Neural crest cell (in vitro differentiated cells): Measurements from ENCODE around the gene WDR47. TPM values are rescaled to one million over a fixed set of nuclear protein-coding genes. Genes with fewer than 3 reads are reported as not detected.

Source experiments
- DNase-seq: peaks from one replicate; pipeline ENCODE4 v3.0.0; 2021; ENCODE audit warnings: low read depth, mixed read lengths, low spot score
- H3K27ac Mint-ChIP-seq: one replicate; pipeline ENCODE4 v1.8.0; 2021; ENCODE audit warnings: mild to moderate bottlenecking, mixed read lengths; ENCODE audit not compliant: unreplicated experiment
- H3K27me3 Mint-ChIP-seq: 2 replicates; pipeline ENCODE4 v1.8.0; 2021; ENCODE audit warnings: low read depth, mild to moderate bottlenecking, mixed read lengths
- H3K36me3 Mint-ChIP-seq: 2 replicates; pipeline ENCODE4 v1.8.0; 2021; ENCODE audit warnings: low read depth, mild to moderate bottlenecking, mixed read lengths
- H3K4me1 Mint-ChIP-seq: 2 replicates; pipeline ENCODE4 v1.8.0; 2021; ENCODE audit warnings: mixed read lengths
- H3K4me3 Mint-ChIP-seq: one replicate; pipeline ENCODE4 v1.8.0; 2021; ENCODE audit warnings: mild to moderate bottlenecking, mixed read lengths
- H3K9me3 Mint-ChIP-seq: 2 replicates; pipeline ENCODE4 v1.8.0; 2021; ENCODE audit warnings: mixed read lengths
- total RNA-seq: library from RNA; stranded (reverse); gene quantifications from 2 replicates; pipeline ENCODE4 v1.2.1, GENCODE V29; 2021
- TF ChIP-seq, protein P1 (sequence below): fragments of 200-600 bp; sonication (generic); conservative IDR thresholded peaks from 2 replicates; pipeline ENCODE4 v1.5.0; 2021; ENCODE audit warnings: antibody characterized with exemption, mild to moderate bottlenecking

WDR47 gene
- total RNA-seq, 1 donor from 2014 or later: 18.0 TPM

DNA sequence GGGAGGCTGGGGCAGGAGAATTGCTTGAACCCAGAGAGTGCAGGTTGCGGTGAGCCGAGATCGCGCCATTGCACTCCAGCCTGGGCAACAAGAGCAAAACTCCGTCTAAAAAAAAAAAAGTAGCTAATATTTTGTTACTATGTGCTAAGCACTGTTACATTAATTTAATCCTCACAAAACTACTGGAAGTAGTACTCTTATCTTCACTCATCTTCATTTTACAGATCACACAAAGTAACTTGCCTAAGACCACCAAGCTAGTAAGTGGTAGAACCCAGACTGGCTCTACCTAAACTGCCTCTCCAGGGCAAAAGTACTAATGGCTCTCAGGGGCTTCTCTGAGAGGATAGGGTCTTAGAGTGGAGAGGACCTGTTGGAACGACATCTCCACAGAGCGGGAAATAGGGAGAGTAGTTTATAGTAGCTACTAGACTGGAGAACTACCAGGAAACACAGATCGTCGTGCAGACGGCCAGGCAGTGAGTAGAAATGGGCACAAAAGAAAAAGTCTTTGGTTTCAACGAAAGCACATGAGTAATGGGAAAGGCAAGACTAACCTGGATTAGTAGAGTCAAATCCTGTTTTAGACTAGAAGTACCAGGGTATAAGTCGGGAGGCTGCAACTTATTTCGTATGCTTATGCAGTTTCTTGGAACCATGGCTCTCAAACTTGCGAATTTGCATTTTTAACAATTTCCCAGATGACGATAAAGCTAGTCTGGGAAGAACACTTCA is 80.0 kb downstream of the WDR47 start:
- Mint-ChIP-seq H3K9me3 (no peaks in the 10 kb centered on the region), H3K4me3 (peak overlapping the region; percentile 81), H3K27me3 (no peaks in the 10 kb centered on the region), H3K4me1 (peaks cover 32% of the 10 kb centered on the region), H3K27ac (no peak overlapping the region), H3K36me3 (peaks cover 3% of the 10 kb centered on the region)
- TF ChIP-seq, protein P1, sequence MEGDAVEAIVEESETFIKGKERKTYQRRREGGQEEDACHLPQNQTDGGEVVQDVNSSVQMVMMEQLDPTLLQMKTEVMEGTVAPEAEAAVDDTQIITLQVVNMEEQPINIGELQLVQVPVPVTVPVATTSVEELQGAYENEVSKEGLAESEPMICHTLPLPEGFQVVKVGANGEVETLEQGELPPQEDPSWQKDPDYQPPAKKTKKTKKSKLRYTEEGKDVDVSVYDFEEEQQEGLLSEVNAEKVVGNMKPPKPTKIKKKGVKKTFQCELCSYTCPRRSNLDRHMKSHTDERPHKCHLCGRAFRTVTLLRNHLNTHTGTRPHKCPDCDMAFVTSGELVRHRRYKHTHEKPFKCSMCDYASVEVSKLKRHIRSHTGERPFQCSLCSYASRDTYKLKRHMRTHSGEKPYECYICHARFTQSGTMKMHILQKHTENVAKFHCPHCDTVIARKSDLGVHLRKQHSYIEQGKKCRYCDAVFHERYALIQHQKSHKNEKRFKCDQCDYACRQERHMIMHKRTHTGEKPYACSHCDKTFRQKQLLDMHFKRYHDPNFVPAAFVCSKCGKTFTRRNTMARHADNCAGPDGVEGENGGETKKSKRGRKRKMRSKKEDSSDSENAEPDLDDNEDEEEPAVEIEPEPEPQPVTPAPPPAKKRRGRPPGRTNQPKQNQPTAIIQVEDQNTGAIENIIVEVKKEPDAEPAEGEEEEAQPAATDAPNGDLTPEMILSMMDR: no peak
- DNase-seq: no peak

DNA sequence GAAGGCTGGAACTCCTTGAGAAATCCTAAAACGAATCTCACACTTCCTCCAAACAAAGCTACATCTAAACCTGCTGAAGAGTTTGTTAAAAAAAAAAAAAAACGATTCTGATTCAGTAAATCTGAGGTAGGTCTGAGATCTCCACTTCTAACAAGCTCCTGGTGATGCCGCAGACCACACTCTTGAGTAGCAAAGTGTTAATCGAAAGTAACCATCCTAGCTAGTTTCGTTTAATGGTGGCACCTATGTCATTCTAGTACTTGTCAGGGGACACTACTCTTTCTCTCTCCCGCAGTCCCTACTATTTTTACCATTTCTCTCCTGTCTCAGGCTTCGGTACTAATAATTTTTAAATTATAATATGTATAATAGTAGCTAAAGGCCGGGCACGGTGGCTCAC is 80.7 kb downstream of the WDR47 start:
- Mint-ChIP-seq H3K9me3 (no peaks in the 10 kb centered on the region), H3K36me3 (peaks cover 3% of the 10 kb centered on the region), H3K4me3 (peak overlapping the region; percentile 35), H3K27me3 (no peaks in the 10 kb centered on the region), H3K4me1 (peaks cover 32% of the 10 kb centered on the region), H3K27ac (no peak overlapping the region)
- TF ChIP-seq, protein P1: no peak
- DNase-seq: no peak

- Mint-ChIP-seq H3K27me3 (no peaks in the 10 kb centered on the region), H3K36me3 (peaks cover 6% of the 10 kb centered on the region), H3K9me3 (no peaks in the 10 kb centered on the region), H3K4me1 (peaks cover 32% of the 10 kb centered on the region), H3K4me3 (peak overlapping the region; percentile 35), H3K27ac (peak overlapping the region; percentile 76)
- DNase-seq: no peak
- TF ChIP-seq, protein P1: no peak
Observed at GRCh38 chr1:108960719-108961118, 81.2 kb downstream of the WDR47 start.

- Mint-ChIP-seq H3K36me3 (peaks cover 15% of the 10 kb centered on the region), H3K27me3 (no peaks in the 10 kb centered on the region), H3K4me3 (peak overlapping the region; percentile 24), H3K27ac (no peak overlapping the region), H3K9me3 (no peaks in the 10 kb centered on the region), H3K4me1 (peaks cover 31% of the 10 kb centered on the region)
- TF ChIP-seq, protein P1: no peak
- no peak for DNase-seq
Observed at GRCh38 chr1:108957888-108958287, 84.0 kb downstream of the WDR47 start.

- H3K27ac Mint-ChIP-seq: no peak overlapping the region
- peaks cover 22% of the 10 kb centered on the region for H3K4me1 Mint-ChIP-seq
- DNase-seq: no peak
- H3K9me3 Mint-ChIP-seq: no peaks in the 10 kb centered on the region
- no peak overlapping the region for H3K4me3 Mint-ChIP-seq
- TF ChIP-seq, protein P1: no peak
- H3K27me3 Mint-ChIP-seq: no peaks in the 10 kb centered on the region
- H3K36me3 Mint-ChIP-seq: peaks cover 15% of the 10 kb centered on the region
Observed at GRCh38 chr1:108955881-108956280, 86.0 kb downstream of the WDR47 start.
